BLaER1 treated with 17β-estradiol and CSF1 and Interleukin-3, amounts not matched to agents 10 nM and 100 nM (cell line): ENCODE results near the gene IMP4.
"Not testable (repeated sequence)": the region's sequence is repeated elsewhere in the genome, so short reads cannot be mapped to it uniquely, and the experiment has no call there.

Experiments
- H3K27ac ChIP-seq, 11 experiments: shearing (Covaris generic); formaldehyde crosslinking; 2 replicates each; pipeline ENCODE4 v1.8.1; 2022
- H3K27me3 ChIP-seq, 11 experiments: shearing (Covaris generic); formaldehyde crosslinking; 2 replicates each; pipeline ENCODE4 v1.8.1; 2022
- H3K36me3 ChIP-seq, 11 experiments: shearing (Covaris generic); formaldehyde crosslinking; 2 replicates each; pipeline ENCODE4 v1.8.1; 2022
- H3K4me1 ChIP-seq, 10 experiments: shearing (Covaris generic); formaldehyde crosslinking; 2 replicates each; pipeline ENCODE4 v1.8.1; 2022
- H3K4me2 ChIP-seq, 11 experiments: shearing (Covaris generic); formaldehyde crosslinking; 2 replicates each; pipeline ENCODE4 v1.8.1; 2022
- H3K4me3 ChIP-seq, 10 experiments: shearing (Covaris generic); formaldehyde crosslinking; 2 replicates each; pipeline ENCODE4 v1.8.1; 2022
- H3K9ac ChIP-seq, 11 experiments: shearing (Covaris generic); formaldehyde crosslinking; 2 replicates each; pipeline ENCODE4 v1.8.1; 2022
- H3K9me3 ChIP-seq, 11 experiments: shearing (Covaris generic); formaldehyde crosslinking; replicated peaks in 1 of 11; 2 replicates each; pipeline ENCODE4 v1.8.1; 2022
- H4K20me1 ChIP-seq, 11 experiments: shearing (Covaris generic); formaldehyde crosslinking; 2 replicates each; pipeline ENCODE4 v1.8.1; 2022
- Cebpa-rat ChIP-seq, 11 experiments: shearing (Covaris generic); IDR thresholded peaks; 2 replicates each; pipeline ENCODE4 v1.8.1; 2022

IMP4 gene

GRCh38 chr2:130313812-130314334, 28.8 kb upstream of the IMP4 start:
- Histone ChIP-seq H3K27ac (no peak overlapping the region), H3K36me3 (no peaks in the 10 kb centered on the region), H3K4me1 (no peaks in the 10 kb centered on the region), H3K4me3 (no peak overlapping the region), H4K20me1 (no peaks in the 10 kb centered on the region), H3K27me3 (no peaks in the 10 kb centered on the region), H3K4me2 (no peak overlapping the region), H3K9ac (no peak overlapping the region), H3K9me3 (no peaks in the 10 kb centered on the region)
- TF ChIP-seq Cebpa-rat (IDR thresholded peaks at IDR 0.05), result no peak

GRCh38 chr2:130314377-130314776, 28.3 kb upstream of the IMP4 start:
- no peaks in the 10 kb centered on the region for H4K20me1 ChIP-seq

GRCh38 chr2:130316596-130316995, 26.1 kb upstream of the IMP4 start:
- H3K36me3 ChIP-seq, result no peaks in the 10 kb centered on the region
- no peak overlapping the region for H3K4me2 ChIP-seq
- no peaks in the 10 kb centered on the region for H3K27me3 ChIP-seq
- TF ChIP-seq Cebpa-rat (IDR thresholded peaks at IDR 0.05), result no peak
- H3K9me3 ChIP-seq, result no peaks in the 10 kb centered on the region
- no peak overlapping the region for H3K4me3 ChIP-seq
- H4K20me1 ChIP-seq, result no peaks in the 10 kb centered on the region
- H3K27ac ChIP-seq, result no peak overlapping the region
- no peak overlapping the region for H3K9ac ChIP-seq
- no peaks in the 10 kb centered on the region for H3K4me1 ChIP-seq

More at GRCh38 chr2:130314377-130314776, 28.3 kb upstream of the IMP4 start:
- no peaks in the 10 kb centered on the region for H3K27me3 ChIP-seq
- H3K27ac ChIP-seq, result no peak overlapping the region
- H3K9ac ChIP-seq, result no peak overlapping the region
- no peak for TF ChIP-seq Cebpa-rat (IDR thresholded peaks at IDR 0.05)
- H3K4me1 ChIP-seq, result no peaks in the 10 kb centered on the region
- H3K4me3 ChIP-seq, result no peak overlapping the region
- no peak overlapping the region for H3K4me2 ChIP-seq
- H3K36me3 ChIP-seq, result no peaks in the 10 kb centered on the region
- no peaks in the 10 kb centered on the region for H3K9me3 ChIP-seq

GRCh38 chr2:130318906-130319305, 23.8 kb upstream of the IMP4 start:
- Histone ChIP-seq H3K27ac (no peak overlapping the region), H4K20me1 (no peaks in the 10 kb centered on the region), H3K4me1 (no peaks in the 10 kb centered on the region), H3K9ac (no peak overlapping the region), H3K4me2 (no peak overlapping the region), H3K9me3 (no peaks in the 10 kb centered on the region), H3K27me3 (no peaks in the 10 kb centered on the region), H3K4me3 (no peak overlapping the region), H3K36me3 (no peaks in the 10 kb centered on the region)
- no peak for TF ChIP-seq Cebpa-rat (IDR thresholded peaks at IDR 0.05)

GRCh38 chr2:130319536-130319935, 23.2 kb upstream of the IMP4 start:
- no peak for TF ChIP-seq Cebpa-rat (IDR thresholded peaks at IDR 0.05)
- H3K9me3 ChIP-seq, result no peaks in the 10 kb centered on the region

GRCh38 chr2:130327703-130328527, 14.8 kb upstream of the IMP4 start:
- Histone ChIP-seq H3K9ac (no peak overlapping the region), H3K4me3 (no peak overlapping the region), H3K4me2 (no peak overlapping the region), H3K27ac (no peak overlapping the region), H4K20me1 (no peaks in the 10 kb centered on the region), H3K27me3 (no peaks in the 10 kb centered on the region), H3K9me3 (no peaks in the 10 kb centered on the region), H3K4me1 (peaks cover 0 to 3% (median 0%) of the 10 kb centered on the region in 10 experiments; a peak in 1 of 20 replicates), H3K36me3 (no peaks in the 10 kb centered on the region)
- TF ChIP-seq Cebpa-rat (IDR thresholded peaks at IDR 0.05), result no peak

More at GRCh38 chr2:130319536-130319935, 23.2 kb upstream of the IMP4 start:
- no peak overlapping the region for H3K27ac ChIP-seq
- no peak overlapping the region for H3K4me2 ChIP-seq
- no peak overlapping the region for H3K9ac ChIP-seq
- no peaks in the 10 kb centered on the region for H3K27me3 ChIP-seq
- H4K20me1 ChIP-seq, result no peaks in the 10 kb centered on the region
- H3K4me1 ChIP-seq, result no peaks in the 10 kb centered on the region
- H3K36me3 ChIP-seq, result no peaks in the 10 kb centered on the region
- H3K4me3 ChIP-seq, result no peak overlapping the region

- no peak for TF ChIP-seq Cebpa-rat (IDR thresholded peaks at IDR 0.05)
- no peaks in the 10 kb centered on the region for H3K36me3 ChIP-seq
Measured at GRCh38 chr2:130328710-130329109, 14.0 kb upstream of the IMP4 start.

GRCh38 chr2:130332271-130333073, 10.2 kb upstream of the IMP4 start:
- H3K4me1 ChIP-seq, result peaks cover 0 to 16% (median 4%) of the 10 kb centered on the region in 10 experiments; a peak in 11 of 20 replicates
- no peak overlapping the region for H3K27ac ChIP-seq
- peaks cover 0 to 8% (median 7%) of the 10 kb centered on the region in 11 experiments; a peak in 10 of 22 replicates for H3K9me3 ChIP-seq
- H3K4me3 ChIP-seq, result no peak overlapping the region
- H3K27me3 ChIP-seq, result no peaks in the 10 kb centered on the region
- peak overlapping the region in 2 of 11 experiments; percentile 15 to 29; a peak in 4 of 22 replicates for H3K4me2 ChIP-seq
- peaks cover 0 to under 1% (median 0%) of the 10 kb centered on the region in 11 experiments; a peak in 2 of 22 replicates for H3K36me3 ChIP-seq
- TF ChIP-seq Cebpa-rat (IDR thresholded peaks at IDR 0.05), result no peak
- H4K20me1 ChIP-seq, result no peaks in the 10 kb centered on the region; a peak in 1 of 22 replicates
- H3K9ac ChIP-seq, result no peak overlapping the region

More at GRCh38 chr2:130328710-130329109, 14.0 kb upstream of the IMP4 start:
- Histone ChIP-seq H3K27me3 (no peaks in the 10 kb centered on the region), H3K4me1 (peaks cover 0 to 3% (median 0%) of the 10 kb centered on the region in 10 experiments; a peak in 1 of 20 replicates), H3K4me2 (no peak overlapping the region), H3K4me3 (no peak overlapping the region), H4K20me1 (no peaks in the 10 kb centered on the region; a peak in 1 of 22 replicates), H3K9ac (no peak overlapping the region), H3K27ac (no peak overlapping the region), H3K9me3 (no peaks in the 10 kb centered on the region)

- not testable (repeated sequence) for H3K9ac ChIP-seq, H4K20me1 ChIP-seq, H3K4me3 ChIP-seq, H3K27ac ChIP-seq, H3K4me2 ChIP-seq, H3K36me3 ChIP-seq, H3K9me3 ChIP-seq, H3K27me3 ChIP-seq
- peaks cover 0 to 24% (median 8%) of the 10 kb centered on the region in 10 experiments; a peak in 11 of 20 replicates for H3K4me1 ChIP-seq
Measured at GRCh38 chr2:130333253-130333652, 9.4 kb upstream of the IMP4 start.
